ENCODE measurements around the gene KCNK10. TPM values are rescaled to one million over a fixed set of nuclear protein-coding genes. Genes with fewer than 3 reads are reported as not detected.

KCNK10 gene
- total and polyA plus RNA-seq, 2 of the 8 experiments (the other 6 are each of a cell fraction or from before 2014, with no cell fraction given) = 0.45 to 0.63 TPM

DNA sequence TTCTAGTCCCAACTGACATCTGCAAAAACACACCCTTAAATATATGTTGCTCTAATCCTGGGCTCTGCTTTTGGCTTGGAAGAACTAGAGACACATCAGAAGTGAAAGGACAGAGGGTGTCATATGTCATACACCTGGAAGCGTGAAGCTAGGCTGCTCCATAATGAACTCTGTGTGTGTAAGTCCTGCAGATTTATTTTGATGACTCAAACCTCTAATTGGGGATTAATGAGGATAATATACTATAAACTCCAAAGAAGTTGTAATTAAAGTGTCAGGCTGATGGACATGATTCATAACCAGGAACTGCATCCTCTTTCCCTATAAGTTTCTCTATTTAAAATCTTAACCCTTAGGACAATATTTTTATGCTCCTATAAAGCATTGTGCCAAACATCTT is 4.4 kb upstream of the KCNK10 start:
- no peak overlapping the region for H3K56ac ChIP-seq (replicated peaks; ENCODE audit: insufficient read length, low read depth, low read length)
- FAIRE-seq (no peak), DNase-seq (ENCODE audit: low read depth in 1 of 2, low spot score in 2 of 2) (no peak)
- no peak overlapping the region for H2AFZ ChIP-seq (ENCODE audit: low read length)
- H3K23ac ChIP-seq (ENCODE audit: insufficient read length) = no peak overlapping the region
- no peaks in the 10 kb centered on the region for H3K79me2 ChIP-seq (ENCODE audit: control insufficient read depth in 1 of 2, insufficient read depth in 2 of 2, low read length in 2 of 2)
- H2BK15ac ChIP-seq (ENCODE audit: low read length) = no peak overlapping the region
- H2AK5ac ChIP-seq (ENCODE audit: low read depth, low read length) = no peak overlapping the region
- H3K79me1 ChIP-seq (ENCODE audit: low read depth, low read length) = no peaks in the 10 kb centered on the region
- peaks cover 3 to 8% (median 5%) of the 10 kb centered on the region in 4 experiments for H3K4me1 ChIP-seq (replicated peaks in 1 of 4; ENCODE audit: control insufficient read depth in 3 of 4, insufficient read depth in 4 of 4, low read length in 3 of 4)
- no peak for TF ChIP-seq SIX5 (IDR thresholded peaks at IDR 0.05; ENCODE audit: low read depth, low read length)
- TF ChIP-seq, protein P1, sequence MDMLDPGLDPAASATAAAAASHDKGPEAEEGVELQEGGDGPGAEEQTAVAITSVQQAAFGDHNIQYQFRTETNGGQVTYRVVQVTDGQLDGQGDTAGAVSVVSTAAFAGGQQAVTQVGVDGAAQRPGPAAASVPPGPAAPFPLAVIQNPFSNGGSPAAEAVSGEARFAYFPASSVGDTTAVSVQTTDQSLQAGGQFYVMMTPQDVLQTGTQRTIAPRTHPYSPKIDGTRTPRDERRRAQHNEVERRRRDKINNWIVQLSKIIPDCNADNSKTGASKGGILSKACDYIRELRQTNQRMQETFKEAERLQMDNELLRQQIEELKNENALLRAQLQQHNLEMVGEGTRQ (IDR thresholded peaks at IDR 0.05; ENCODE audit: low read length) = no peak
- no peak for TF ChIP-seq FOSL1 (IDR thresholded peaks at IDR 0.05; ENCODE audit: insufficient read depth, low read depth, low read length)
- TF ChIP-seq BRCA1 (IDR thresholded peaks at IDR 0.05; ENCODE audit: low read depth, low read length) = no peak
- no peak for TF ChIP-seq SP4 (IDR thresholded peaks at IDR 0.05; ENCODE audit: low read length)
- no peak for TF ChIP-seq EZH2 (IDR thresholded peaks at IDR 0.05; ENCODE audit: low read depth, low read length, severe bottlenecking)
- TF ChIP-seq EGR1 (IDR thresholded peaks at IDR 0.05; ENCODE audit: borderline replicate concordance, low read depth, low read length) = no peak
- no peak overlapping the region for H3K4me3 ChIP-seq (ENCODE audit: extremely low read depth in 1 of 4, insufficient read depth in 2 of 4, low read depth in 3 of 4, low read length in 4 of 4)
- WGBS, 2 experiments (ENCODE audit: extremely low coverage in 1 of 2, insufficient coverage in 1 of 2, insufficient read length in 1 of 2, insufficient replicate concordance in 2 of 2, low coverage in 1 of 2, low lambda C conversion rate in 2 of 2, missing lambda C conversion rate in 1 of 2) = 80% methylated on average over 1 of the region's 1 CpG; no CpG with 5 or more reads in 1 of the 2 experiments
- no peak overlapping the region for H2BK120ac ChIP-seq (replicated peaks; ENCODE audit: low read depth, low read length)
- H3K9ac ChIP-seq (replicated peaks in 1 of 4; ENCODE audit: extremely low read depth in 1 of 4, low read depth in 3 of 4, low read length in 3 of 4) = no peak overlapping the region
- no peaks in the 10 kb centered on the region for H4K20me1 ChIP-seq (replicated peaks in 1 of 2; ENCODE audit: control insufficient read depth in 1 of 2, insufficient read depth in 2 of 2, low read length in 2 of 2)
- H3K9me3 ChIP-seq (ENCODE audit: insufficient read depth in 2 of 2, low read depth in 1 of 2, low read length in 1 of 2) = no peaks in the 10 kb centered on the region
- H4K5ac ChIP-seq (ENCODE audit: insufficient read length, low read depth, low read length) = no peak overlapping the region
- ChIA-PET POLR2A (ENCODE audit: partially characterized antibody) (no interaction called here), CTCF (ENCODE audit: partially characterized antibody) (interaction anchor here (1.2 to 1.3 kb wide), 2 partner anchors 31 to 46 kb away, joined by 3 read pairs; no protein-coding TSS in a partner anchor)
- H2BK20ac ChIP-seq (ENCODE audit: low read length) = no peak overlapping the region
- H3K4ac ChIP-seq (replicated peaks; ENCODE audit: insufficient read length, low read depth, low read length) = no peak overlapping the region
- H3K36me3 ChIP-seq (ENCODE audit: control insufficient read depth in 2 of 4, insufficient read depth in 4 of 4, low read length in 3 of 4) = no peaks in the 10 kb centered on the region
- H2BK12ac ChIP-seq (ENCODE audit: low read depth, low read length) = no peak overlapping the region
- no peak overlapping the region; a peak in 1 of 4 replicates for H3K4me2 ChIP-seq (ENCODE audit: insufficient read depth in 1 of 2, low read depth in 2 of 2, low read length in 2 of 2)
- H2BK5ac ChIP-seq (ENCODE audit: low read depth, low read length) = no peak overlapping the region
- no peak overlapping the region for H3K27ac ChIP-seq (ENCODE audit: low read depth, low read length)
- no peak overlapping the region for H4K8ac ChIP-seq (ENCODE audit: extremely low read depth, insufficient read depth, low read length)
- peaks cover 36 to 58% (median 52%) of the 10 kb centered on the region in 4 experiments for H3K27me3 ChIP-seq (replicated peaks in 1 of 4; ENCODE audit: control insufficient read depth in 3 of 4, extremely low read depth in 1 of 4, insufficient read depth in 3 of 4, low read length in 3 of 4)
- H3K23me2 ChIP-seq (ENCODE audit: low read depth, low read length) = peaks cover 20% of the 10 kb centered on the region; the same call in 1 of the 2 replicates
- H3K18ac ChIP-seq (ENCODE audit: extremely low read depth, low read length) = no peak overlapping the region
- no peak overlapping the region for H4K91ac ChIP-seq (replicated peaks; ENCODE audit: insufficient read length, low read length)
- no peak overlapping the region for H3K14ac ChIP-seq (ENCODE audit: insufficient read length)

All from H1 (cell line).